ENCODE data around the gene PRPF6. TPM values are rescaled to one million over a fixed set of nuclear protein-coding genes. Genes with fewer than 3 reads are reported as not detected.

Gene PRPF6
- total and polyA plus RNA-seq, 2 of the 13 experiments (the other 11 are each of a cell fraction or from before 2014, with no cell fraction given) = 63.7 to 101 TPM

DNA sequence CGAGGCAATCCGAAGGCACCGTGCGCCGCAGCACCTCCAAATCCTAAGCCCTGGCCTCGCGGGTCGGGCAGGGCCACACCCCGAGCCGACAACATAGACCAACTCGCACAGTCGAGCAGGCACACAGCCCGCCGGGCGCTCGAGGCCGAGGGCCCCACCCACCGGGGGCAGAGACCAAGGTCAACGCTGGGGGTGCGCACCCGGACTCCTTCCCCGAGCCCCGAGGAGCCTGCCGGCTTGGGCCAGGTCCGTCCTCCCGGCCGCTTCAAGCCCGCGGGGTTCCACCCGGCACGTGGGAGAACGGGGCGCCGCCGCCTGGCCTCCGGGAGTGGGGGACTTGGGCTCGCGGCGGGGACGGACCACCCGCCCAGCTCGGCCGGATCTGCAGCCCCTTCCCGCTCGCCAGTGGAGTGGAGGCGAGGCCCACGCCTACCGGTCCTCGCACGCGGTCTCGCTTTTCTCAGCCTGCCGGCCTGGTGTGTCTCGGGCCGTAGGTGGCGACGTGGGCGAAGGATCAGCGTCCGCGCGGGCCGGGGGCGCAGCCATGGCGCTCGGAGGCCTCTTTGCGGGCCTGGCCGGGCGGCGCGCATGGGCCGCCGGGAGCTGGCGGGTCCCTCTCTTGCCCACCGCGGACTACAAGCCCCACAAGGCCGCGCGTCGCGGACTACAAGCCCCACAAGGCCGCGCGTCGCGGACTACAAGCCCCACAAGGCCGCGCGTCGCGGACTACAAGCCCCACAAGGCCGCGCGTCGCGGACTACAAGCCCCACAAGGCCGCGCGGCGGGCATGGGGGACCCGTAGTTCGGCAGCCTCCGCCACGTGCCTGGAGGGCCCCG lies 24.9 kb upstream of the PRPF6 start, which contains the start of gene UCKL1 (continued):
- TF ChIP-seq ATF1 (CRISPR knock-in tag; IDR thresholded peaks at IDR 0.05) (no peak), IRX3 (CRISPR knock-in tag; IDR thresholded peaks at IDR 0.05; ENCODE audit: borderline replicate concordance, low read depth) (peak; percentile 68; the same call in 1 of the 2 replicates), SRF (IDR thresholded peaks at IDR 0.05; ENCODE audit: low read depth, low read length) (peak; percentile 5; the same call in 1 of the 2 replicates), TBP (CRISPR knock-in tag; IDR thresholded peaks at IDR 0.05) (peak; percentile 99), KLF12 (CRISPR knock-in tag; IDR thresholded peaks at IDR 0.05; ENCODE audit: borderline replicate concordance) (peak; percentile 100), ZNF367 (CRISPR knock-in tag; IDR thresholded peaks at IDR 0.05; ENCODE audit: borderline replicate concordance) (peak; percentile 95), FOXC1 (CRISPR knock-in tag; IDR thresholded peaks at IDR 0.05; ENCODE audit: borderline replicate concordance) (peak; percentile 100), ZNF607 (CRISPR knock-in tag; IDR thresholded peaks at IDR 0.05; ENCODE audit: borderline replicate concordance) (peak; percentile 99), ZNF30 (CRISPR knock-in tag; IDR thresholded peaks at IDR 0.05) (peak; percentile 98), MAFK (conservative IDR thresholded peaks at IDR 0.05 in 1 of 2, IDR thresholded peaks at IDR 0.05 in 1 of 2; ENCODE audit: low read length in 2 of 2) (no peak), DNMT3B (CRISPR knock-in tag; conservative IDR thresholded peaks at IDR 0.05) (no peak), RXRA (CRISPR knock-in tag; IDR thresholded peaks at IDR 0.05) (peak; percentile 96)
- TF ChIP-seq, protein P1, sequence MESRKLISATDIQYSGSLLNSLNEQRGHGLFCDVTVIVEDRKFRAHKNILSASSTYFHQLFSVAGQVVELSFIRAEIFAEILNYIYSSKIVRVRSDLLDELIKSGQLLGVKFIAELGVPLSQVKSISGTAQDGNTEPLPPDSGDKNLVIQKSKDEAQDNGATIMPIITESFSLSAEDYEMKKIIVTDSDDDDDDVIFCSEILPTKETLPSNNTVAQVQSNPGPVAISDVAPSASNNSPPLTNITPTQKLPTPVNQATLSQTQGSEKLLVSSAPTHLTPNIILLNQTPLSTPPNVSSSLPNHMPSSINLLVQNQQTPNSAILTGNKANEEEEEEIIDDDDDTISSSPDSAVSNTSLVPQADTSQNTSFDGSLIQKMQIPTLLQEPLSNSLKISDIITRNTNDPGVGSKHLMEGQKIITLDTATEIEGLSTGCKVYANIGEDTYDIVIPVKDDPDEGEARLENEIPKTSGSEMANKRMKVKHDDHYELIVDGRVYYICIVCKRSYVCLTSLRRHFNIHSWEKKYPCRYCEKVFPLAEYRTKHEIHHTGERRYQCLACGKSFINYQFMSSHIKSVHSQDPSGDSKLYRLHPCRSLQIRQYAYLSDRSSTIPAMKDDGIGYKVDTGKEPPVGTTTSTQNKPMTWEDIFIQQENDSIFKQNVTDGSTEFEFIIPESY (CRISPR knock-in tag; IDR thresholded peaks at IDR 0.05) = peak; percentile 57
- TF ChIP-seq, protein P2, sequence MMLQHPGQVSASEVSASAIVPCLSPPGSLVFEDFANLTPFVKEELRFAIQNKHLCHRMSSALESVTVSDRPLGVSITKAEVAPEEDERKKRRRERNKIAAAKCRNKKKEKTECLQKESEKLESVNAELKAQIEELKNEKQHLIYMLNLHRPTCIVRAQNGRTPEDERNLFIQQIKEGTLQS (CRISPR knock-in tag; IDR thresholded peaks at IDR 0.05) = peak; percentile 82
- TF ChIP-seq, protein P3, sequence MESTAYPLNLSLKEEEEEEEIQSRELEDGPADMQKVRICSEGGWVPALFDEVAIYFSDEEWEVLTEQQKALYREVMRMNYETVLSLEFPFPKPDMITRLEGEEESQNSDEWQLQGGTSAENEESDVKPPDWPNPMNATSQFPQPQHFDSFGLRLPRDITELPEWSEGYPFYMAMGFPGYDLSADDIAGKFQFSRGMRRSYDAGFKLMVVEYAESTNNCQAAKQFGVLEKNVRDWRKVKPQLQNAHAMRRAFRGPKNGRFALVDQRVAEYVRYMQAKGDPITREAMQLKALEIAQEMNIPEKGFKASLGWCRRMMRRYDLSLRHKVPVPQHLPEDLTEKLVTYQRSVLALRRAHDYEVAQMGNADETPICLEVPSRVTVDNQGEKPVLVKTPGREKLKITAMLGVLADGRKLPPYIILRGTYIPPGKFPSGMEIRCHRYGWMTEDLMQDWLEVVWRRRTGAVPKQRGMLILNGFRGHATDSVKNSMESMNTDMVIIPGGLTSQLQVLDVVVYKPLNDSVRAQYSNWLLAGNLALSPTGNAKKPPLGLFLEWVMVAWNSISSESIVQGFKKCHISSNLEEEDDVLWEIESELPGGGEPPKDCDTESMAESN (CRISPR knock-in tag; conservative IDR thresholded peaks at IDR 0.05) = peak; percentile 95
- TF ChIP-seq, protein P4, sequence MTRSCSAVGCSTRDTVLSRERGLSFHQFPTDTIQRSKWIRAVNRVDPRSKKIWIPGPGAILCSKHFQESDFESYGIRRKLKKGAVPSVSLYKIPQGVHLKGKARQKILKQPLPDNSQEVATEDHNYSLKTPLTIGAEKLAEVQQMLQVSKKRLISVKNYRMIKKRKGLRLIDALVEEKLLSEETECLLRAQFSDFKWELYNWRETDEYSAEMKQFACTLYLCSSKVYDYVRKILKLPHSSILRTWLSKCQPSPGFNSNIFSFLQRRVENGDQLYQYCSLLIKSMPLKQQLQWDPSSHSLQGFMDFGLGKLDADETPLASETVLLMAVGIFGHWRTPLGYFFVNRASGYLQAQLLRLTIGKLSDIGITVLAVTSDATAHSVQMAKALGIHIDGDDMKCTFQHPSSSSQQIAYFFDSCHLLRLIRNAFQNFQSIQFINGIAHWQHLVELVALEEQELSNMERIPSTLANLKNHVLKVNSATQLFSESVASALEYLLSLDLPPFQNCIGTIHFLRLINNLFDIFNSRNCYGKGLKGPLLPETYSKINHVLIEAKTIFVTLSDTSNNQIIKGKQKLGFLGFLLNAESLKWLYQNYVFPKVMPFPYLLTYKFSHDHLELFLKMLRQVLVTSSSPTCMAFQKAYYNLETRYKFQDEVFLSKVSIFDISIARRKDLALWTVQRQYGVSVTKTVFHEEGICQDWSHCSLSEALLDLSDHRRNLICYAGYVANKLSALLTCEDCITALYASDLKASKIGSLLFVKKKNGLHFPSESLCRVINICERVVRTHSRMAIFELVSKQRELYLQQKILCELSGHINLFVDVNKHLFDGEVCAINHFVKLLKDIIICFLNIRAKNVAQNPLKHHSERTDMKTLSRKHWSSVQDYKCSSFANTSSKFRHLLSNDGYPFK (CRISPR knock-in tag; IDR thresholded peaks at IDR 0.05; ENCODE audit: borderline replicate concordance) = peak; percentile 84; the same call in 1 of the 2 replicates
- TF ChIP-seq, protein P5, sequence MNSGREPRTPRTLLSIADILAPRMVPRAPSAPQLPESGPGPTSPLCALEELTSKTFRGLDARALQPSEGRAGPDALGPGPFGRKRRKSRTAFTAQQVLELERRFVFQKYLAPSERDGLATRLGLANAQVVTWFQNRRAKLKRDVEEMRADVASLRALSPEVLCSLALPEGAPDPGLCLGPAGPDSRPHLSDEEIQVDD (CRISPR knock-in tag; IDR thresholded peaks at IDR 0.05; ENCODE audit: borderline replicate concordance) = peak; percentile 98

Data from HepG2 (cell line).